Pons (tissue), 1 donor: Measurements from ENCODE around the gene S100A16.

Source experiments
- DNase-seq: peaks from one replicate; pipeline ENCODE4 v3.0.0-alpha.2; 2016; ENCODE audit warnings: low spot score

S100A16 gene

GRCh38 chr1:153636312-153636711 is 23.4 kb upstream of the S100A16 start:
- no peak for DNase-seq

GRCh38 chr1:153635872-153636271 is 22.9 kb upstream of the S100A16 start:
- no peak for DNase-seq

GRCh38 chr1:153633754-153634665 is 21.1 kb upstream of the S100A16 start, which contains the start of gene CHTOP:
Gene CHTOP (plus strand): TSS chr1:153634066. CDS start chr1:153636589, 2,523 bp downstream.
- DNase-seq = peak; percentile 99

DNA sequence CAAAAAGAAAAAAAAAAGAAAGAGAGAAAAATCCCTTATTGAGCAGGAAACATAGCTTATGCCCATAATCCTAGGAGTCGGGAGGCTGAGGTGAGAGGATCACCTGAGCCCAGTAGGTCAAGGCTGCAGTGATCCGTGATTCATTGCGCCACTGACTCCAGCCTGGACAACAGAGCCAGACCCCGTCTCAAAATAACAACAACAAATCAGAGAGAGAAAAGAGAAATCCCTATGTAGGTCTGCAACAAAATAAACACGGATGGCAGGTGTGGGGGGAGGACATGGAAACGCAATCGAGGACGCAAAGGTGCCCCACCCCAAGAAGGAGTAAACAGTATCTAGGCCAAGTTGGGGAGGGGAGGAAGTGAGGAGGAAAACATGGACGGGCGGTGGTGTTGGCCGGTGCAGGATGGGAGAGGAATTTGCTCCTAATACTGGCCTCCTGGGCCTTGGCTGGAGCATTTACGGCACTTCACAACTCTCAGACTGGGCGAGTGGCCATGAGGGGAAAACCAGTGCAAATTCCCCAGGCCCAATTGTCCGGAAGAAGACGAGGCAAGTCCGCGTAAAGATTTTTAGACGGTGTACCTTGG is 20.3 kb upstream of the S100A16 start:
- no peak for DNase-seq

GRCh38 chr1:153631047-153632022 is 18.4 kb upstream of the S100A16 start:
- no peak for DNase-seq

DNA sequence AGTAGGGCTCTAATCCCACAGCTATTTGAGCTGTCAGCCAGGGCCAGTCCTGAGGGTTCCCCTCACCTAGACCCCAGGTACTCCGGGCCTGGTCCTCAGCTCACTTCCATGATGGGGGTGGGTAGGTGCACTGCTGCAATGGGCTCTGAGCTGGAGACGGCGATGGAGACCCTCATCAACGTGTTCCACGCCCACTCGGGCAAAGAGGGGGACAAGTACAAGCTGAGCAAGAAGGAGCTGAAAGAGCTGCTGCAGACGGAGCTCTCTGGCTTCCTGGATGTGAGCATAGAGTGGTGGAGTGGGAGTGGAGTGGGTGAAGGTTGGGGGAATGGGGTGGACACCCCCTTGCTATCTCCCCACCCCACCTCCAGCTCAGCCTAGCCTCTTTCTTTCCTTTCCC is 17.4 kb upstream of the S100A16 start:
- DNase-seq = no peak

DNA sequence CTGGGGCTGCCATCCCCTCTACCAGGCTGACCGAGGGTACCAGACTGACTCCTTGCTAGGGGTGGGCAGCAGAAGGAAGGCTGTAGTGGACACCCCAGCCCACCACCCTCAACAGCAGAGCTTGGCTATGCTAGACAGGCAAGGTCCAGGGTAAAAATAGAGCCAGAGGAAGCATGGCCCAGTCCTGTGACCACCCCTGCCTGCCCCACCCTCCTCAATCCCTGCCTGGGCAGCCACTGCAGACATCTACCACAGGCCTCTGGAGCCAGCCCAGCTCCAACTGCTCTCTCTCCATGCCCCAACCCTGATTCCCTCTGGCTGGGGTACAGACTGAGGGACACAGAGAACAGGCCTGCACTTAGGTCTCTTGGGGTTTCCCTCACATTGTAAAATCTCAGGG is 17.0 kb upstream of the S100A16 start:
- DNase-seq = peak; percentile 59

GRCh38 chr1:153629343-153629665 is 16.4 kb upstream of the S100A16 start:
- DNase-seq = no peak

DNA sequence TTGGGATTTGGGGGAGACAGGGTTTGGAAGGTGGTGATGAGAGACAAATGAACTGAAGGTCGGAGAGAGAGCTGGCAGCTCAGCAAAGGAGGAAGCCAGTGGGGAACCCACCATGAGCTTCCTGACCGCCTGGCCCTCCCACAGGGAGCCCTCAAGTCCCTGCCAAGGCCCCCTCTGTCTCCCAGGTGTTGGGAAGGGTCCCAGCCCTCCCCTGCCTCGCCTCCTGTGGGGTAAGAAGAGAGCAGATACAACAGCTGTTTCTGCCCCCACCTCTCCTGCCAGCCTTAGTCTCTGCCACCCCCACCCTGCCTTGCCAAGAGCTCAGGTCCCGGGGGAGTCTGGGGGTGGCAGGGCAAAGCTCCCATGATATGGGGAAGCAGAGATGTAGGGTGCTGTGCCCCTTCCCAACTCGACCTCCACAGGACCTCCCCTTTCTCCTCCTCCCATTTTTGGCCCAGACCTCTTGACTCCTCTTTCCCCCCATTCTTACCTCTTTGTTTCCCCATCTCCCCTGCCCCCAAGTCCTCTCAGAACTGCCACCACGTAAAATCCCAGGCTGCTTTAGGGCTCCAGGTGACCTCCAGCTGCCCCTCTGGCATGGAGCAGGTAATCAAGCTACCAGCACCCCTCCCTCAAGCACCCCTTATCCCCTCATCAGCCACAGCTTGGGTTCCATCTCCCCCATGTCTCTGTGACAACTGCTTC is 15.9 kb upstream of the S100A16 start:
- DNase-seq = no peak

DNA sequence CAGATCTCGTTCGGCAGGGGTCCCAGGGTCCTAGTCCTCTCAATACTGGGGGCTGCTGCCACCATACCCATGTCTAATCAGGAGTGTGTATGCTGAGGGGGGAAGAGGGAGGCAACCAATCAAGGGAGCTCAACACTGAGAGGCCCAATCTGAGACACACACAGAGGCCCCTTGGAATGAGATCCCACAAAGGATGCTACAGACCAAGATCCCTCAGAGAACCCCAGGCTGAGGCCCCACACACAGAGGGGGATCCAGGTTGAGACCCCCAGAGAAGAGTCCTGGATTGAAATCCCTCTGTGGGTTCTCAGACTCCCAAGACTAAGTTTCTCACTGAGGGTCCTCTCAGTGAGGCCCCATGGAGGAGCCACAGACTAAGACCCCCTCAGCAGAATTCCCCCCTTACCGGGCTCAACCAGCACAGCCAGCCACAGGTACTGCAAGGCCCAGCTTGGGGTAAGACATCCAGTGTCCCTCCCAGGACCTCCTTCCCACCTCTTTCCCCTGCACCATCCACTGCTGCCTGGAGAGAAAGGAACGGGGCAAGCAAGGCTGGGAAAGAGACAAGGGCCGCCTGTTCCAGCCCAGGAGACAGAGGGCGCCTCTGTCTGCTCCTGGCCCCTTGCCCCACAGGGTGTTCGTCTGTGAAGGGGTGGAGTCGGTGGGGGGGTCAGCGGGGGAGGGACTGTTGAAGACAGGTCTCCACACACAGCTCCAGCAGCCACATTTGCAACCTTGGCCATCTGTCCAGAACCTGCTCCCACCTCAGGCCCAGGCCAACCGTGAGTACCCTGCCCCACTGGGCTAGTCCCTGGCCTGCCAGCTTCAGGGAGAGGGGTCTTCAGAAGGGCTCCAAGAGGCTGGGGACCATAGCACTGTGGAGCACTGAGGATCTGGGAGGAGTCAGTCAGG is 15.0 kb upstream of the S100A16 start, which contains the start of gene S100A1:
Gene S100A1, plus strand, starts transcription at position 720 of the 912 bp plus-strand sequence. CDS start 2,088 bp downstream, outside the sequence.
- DNase-seq = peak; percentile 93

DNA sequence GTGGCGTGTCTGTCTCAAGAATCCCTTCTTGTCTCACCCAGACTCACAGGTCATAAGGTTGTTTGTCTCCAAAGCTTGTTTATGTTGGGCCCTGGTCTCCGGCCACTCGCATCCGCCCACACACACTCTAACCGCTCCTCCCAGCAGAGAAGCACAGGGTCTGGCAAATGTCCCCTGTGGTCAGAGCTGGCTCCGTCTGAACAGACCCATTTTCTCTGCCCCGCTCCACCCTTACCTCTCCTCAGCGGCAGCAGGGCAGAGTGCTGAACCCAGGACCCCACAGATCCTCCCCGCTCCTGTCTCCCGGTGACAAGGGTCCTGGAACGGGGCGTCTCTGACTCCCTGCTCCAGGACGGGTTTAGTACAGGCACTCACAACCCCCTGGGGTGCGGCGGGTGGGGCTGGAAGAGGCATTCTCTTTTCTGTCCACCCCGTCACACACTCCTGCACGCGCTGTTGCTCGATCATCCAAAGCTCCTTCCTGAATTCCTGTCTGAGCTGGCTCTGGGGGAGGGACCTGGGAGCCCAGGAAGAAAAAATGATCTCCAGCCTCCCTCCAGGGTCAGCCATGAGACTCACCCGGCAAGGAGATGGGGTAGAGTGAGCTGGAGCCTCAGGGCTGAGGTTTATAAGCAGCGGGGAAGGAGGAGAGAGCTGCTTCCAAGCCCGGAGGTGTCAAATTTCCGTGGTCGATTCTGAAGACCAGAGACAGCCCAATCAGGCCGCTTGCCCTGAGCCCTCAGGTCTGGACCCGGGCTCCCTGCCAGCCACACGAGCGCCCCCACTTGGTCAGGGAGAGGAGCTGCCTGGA is 14.2 kb upstream of the S100A16 start, which contains the start of gene S100A13:
Gene S100A13, minus strand, starts transcription at position 602 of the 811 bp plus-strand sequence. CDS start 1,033 bp downstream, outside the sequence.
- peak; percentile 77 for DNase-seq

- DNase-seq = no peak
Measured at GRCh38 chr1:153626477-153626903, 13.6 kb upstream of the S100A16 start.

GRCh38 chr1:153624965-153625611 is 12.2 kb upstream of the S100A16 start:
- DNase-seq = no peak

- DNase-seq = no peak
Measured at GRCh38 chr1:153623101-153623500, 10.2 kb upstream of the S100A16 start.

- DNase-seq = no peak
Measured at GRCh38 chr1:153619171-153619570, 6.2 kb upstream of the S100A16 start.

DNA sequence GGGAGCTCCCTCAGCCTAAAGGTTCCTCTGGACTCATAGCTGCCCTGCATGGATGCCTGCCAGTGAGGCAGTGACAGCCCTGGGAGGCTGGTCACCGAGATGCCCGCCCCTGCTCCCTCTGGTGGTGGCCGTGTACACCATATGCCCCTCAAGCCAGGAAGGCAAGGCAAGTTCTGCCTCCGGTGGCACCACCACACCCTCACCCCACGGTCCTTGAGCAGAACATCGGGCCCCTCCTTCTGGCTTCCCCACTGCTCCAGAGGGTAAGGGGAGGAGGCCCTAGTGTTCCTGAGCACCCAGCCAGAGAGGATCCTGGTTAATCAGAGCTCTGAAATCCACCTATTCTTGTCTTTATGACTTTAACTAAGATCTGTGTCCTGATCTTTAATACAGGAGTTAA is 4.7 kb upstream of the S100A16 start:
- DNase-seq = no peak

GRCh38 chr1:153616917-153617311 is 4.0 kb upstream of the S100A16 start:
- DNase-seq = no peak

DNA sequence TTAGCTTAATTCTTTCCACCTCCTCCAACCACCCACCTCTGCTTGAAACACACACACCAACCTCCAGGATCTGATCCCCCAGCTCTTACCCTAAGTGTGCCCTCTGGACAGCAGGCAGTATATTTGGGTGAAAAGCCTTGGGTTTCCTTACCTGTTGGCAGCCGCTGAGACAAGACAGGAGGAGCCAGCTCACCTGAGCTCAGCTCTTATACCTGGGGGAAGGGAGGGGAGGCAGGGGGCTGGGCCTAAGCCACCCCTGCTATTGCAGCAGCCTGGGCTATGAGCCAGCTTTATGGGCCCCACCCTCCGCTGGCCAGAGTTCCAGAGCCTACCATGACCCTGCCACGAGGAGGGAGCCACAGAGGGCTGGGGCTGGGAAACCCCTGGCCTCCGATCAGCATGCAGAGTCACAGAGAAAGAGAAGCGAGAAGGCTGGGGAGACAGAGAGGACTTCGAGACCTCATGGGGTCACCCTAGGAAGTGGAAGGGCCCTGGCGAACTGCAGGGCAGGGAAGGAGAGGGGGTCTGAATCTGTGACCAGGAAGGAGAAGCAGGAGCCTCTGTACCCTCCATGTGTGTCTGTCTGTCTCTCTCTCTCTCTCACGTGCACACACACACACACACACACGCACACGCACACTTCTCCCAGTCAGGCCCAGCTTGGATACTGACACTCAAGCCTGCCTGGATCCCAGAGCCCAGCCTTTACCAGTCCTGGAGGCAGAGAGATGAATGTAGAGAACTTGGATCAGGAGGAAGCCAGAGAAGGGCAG is 3.4 kb upstream of the S100A16 start, which contains the start of gene S100A14:
Gene S100A14, minus strand, starts transcription at position 182 of the 773 bp plus-strand sequence. CDS start 467 bp downstream, outside the sequence.
- DNase-seq = no peak
